ENCODE data around the gene OTOR. TPM values are rescaled to one million over a fixed set of nuclear protein-coding genes. Genes with fewer than 3 reads are reported as not detected.

OTOR gene
- total and polyA plus RNA-seq, 2 of the 13 experiments (the other 11 are each of a cell fraction or from before 2014, with no cell fraction given), result not detected

GRCh38 chr20:16729080-16729479 is 19.1 kb upstream of the OTOR start:
- no peak for FAIRE-seq
- no TSS peak for BruUV-seq (replicated peaks)
- Histone ChIP-seq H3K36me3 (replicated peaks in 1 of 2; ENCODE audit: control insufficient read depth in 1 of 2, insufficient read depth in 2 of 2, low read length in 2 of 2) (peaks cover 7 to 22% of the 10 kb centered on the region in 2 experiments), H4K20me1 (ENCODE audit: insufficient read depth, low read length) (no peaks in the 10 kb centered on the region), H3K79me2 (ENCODE audit: insufficient read depth, low read length) (peaks cover 35% of the 10 kb centered on the region), H3K4me2 (ENCODE audit: low read depth, low read length) (peak overlapping the region; percentile 85), H3K27ac (ENCODE audit: extremely low read length, insufficient read depth, low read length) (no peak overlapping the region), H3K9me3 (ENCODE audit: low read length) (peaks cover 12% of the 10 kb centered on the region), H2AFZ (ENCODE audit: low read length) (peak overlapping the region; percentile 98), H3K9ac (ENCODE audit: insufficient read depth, low read depth, low read length) (no peak overlapping the region; the same call in 1 of the 2 replicates), H3K4me1 (ENCODE audit: insufficient read depth, low read length) (peaks cover 29% of the 10 kb centered on the region), H3K27me3 (ENCODE audit: control insufficient read depth in 1 of 2, insufficient read depth in 2 of 2, low read length in 2 of 2) (peaks cover 0 to 12% of the 10 kb centered on the region in 2 experiments; a peak in 3 of 5 replicates), H3K4me3 (replicated peaks in 1 of 3; ENCODE audit: insufficient read depth in 1 of 3, low read depth in 2 of 3, low read length in 3 of 3) (peak overlapping the region; percentile 82 to 98 (median 92))
- ChIA-PET POLR2A (interaction anchor here (0.9 to 1.1 kb wide), 2 partner anchors 154 to 254 kb away, joined by 3 read pairs; no protein-coding TSS in a partner anchor), CTCF (ENCODE audit: low intra/inter-chr PET ratio, low total read pairs) (no interaction called here)
- no peak for DNase-seq (ENCODE audit: low spot score)
- TF ChIP-seq ZNF20 (CRISPR knock-in tag; IDR thresholded peaks at IDR 0.05), result 0 out of 2 replicates have a peak, but pooled peaks have one; percentile 19
- no peak for TF ChIP-seq JARID2 (CRISPR knock-in tag; IDR thresholded peaks at IDR 0.05; ENCODE audit: insufficient replicate concordance)
- no peak for TF ChIP-seq TCF12 (IDR thresholded peaks at IDR 0.05)
- TF ChIP-seq TCF12 (CRISPR knock-in tag; IDR thresholded peaks at IDR 0.05), result 0 out of 2 replicates have a peak, but pooled peaks have one; percentile 41
- TF ChIP-seq CAMTA2 (CRISPR knock-in tag; IDR thresholded peaks at IDR 0.05; ENCODE audit: borderline replicate concordance), result no peak
- TF ChIP-seq EZH2 (conservative IDR thresholded peaks at IDR 0.05; ENCODE audit: low read depth, low read length), result peak; percentile 92
- no peak for ATAC-seq
- 75% methylated on average over 1 of the region's 1 CpG for WGBS (ENCODE audit: low lambda C conversion rate)
- intact Hi-C loops (cut with micrococcal nuclease; ENCODE audit: unreplicated experiment) (no loop called here), in situ Hi-C loops (cut with HindIII; ENCODE audit: extremely low pct_ligation_motif_present, low pct_unique_long_range_greater_than_20kb) (no loop called here)

DNA sequence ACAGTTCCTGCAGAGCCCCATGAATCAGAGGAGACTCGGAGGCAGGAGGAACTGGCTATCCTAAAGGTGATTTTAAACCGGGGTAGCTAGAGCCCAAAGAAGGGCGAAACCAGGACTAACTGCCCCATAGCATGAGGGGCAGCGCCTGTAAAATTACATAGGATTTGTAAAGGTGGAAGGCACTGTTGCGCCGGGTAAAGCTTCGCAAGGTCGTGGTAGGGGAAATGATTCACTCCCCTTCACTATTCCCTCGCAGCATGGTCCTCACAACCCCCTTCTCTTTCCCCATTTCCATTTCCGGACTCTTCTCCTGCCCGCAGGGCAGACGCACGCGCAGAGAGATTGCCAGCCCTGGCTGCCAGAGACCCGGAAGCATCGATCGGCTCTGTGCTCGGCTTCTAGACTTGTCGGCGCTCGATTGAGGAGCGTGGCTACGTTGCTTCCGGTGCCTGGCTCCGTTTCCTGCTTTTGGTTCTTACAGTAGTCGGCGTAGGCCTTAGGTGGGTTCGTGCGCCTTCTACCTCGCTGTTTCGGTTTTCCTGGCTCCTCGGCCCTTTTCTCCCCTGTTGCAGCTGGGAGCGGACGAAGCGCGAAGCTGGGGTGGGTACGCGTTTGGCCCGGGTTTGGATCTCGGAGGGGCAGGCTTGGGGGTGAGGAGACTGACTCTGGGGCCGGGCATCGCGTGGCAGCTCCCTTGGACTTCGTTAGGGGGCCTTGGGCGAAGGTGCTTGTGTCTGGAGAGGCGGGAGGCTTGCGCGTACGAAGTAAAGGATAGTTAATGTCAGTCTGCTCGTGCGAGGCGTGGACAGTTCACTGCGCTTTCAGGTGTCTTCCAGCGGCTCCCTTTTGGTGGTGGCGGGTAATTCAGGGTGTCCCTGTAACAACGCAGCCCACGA is 18.3 kb upstream of the OTOR start, which contains the start of gene SNRPB2:
TSS of gene SNRPB2 (plus strand) at position 462 of the 896 bp plus-strand sequence. CDS start 1,677 bp downstream, outside the sequence.
- WGBS (ENCODE audit: low lambda C conversion rate), result 13% methylated on average over 41 of the region's 57 CpGs
- Histone ChIP-seq H3K4me1 (ENCODE audit: insufficient read depth, low read length) (peaks cover 29% of the 10 kb centered on the region), H3K4me2 (ENCODE audit: low read depth, low read length) (peak within 1 kb of the TSS; percentile 85), H3K79me2 (ENCODE audit: insufficient read depth, low read length) (peaks cover 40% of the 10 kb centered on the region), H3K36me3 (replicated peaks in 1 of 2; ENCODE audit: control insufficient read depth in 1 of 2, insufficient read depth in 2 of 2, low read length in 2 of 2) (peaks cover 13 to 29% of the 10 kb centered on the region in 2 experiments), H3K9me3 (ENCODE audit: low read length) (peaks cover 12% of the 10 kb centered on the region), H4K20me1 (ENCODE audit: insufficient read depth, low read length) (no peaks in the 10 kb centered on the region), H2AFZ (ENCODE audit: low read length) (peak within 1 kb of the TSS; percentile 98), H3K27ac (ENCODE audit: extremely low read length, insufficient read depth, low read length) (peak within 1 kb of the TSS; percentile 79), H3K4me3 (replicated peaks in 1 of 3; ENCODE audit: insufficient read depth in 1 of 3, low read depth in 2 of 3, low read length in 3 of 3) (peak within 1 kb of the TSS; percentile 82 to 98 (median 92)), H3K9ac (ENCODE audit: insufficient read depth, low read depth, low read length) (peak within 1 kb of the TSS; percentile 94), H3K27me3 (ENCODE audit: control insufficient read depth in 1 of 2, insufficient read depth in 2 of 2, low read length in 2 of 2) (peaks cover 0 to 12% of the 10 kb centered on the region in 2 experiments; a peak in 3 of 5 replicates)
- FAIRE-seq (peak; percentile 85), DNase-seq (ENCODE audit: low spot score) (peak; percentile 97), ATAC-seq (peak; percentile 98)
- POLR2A ChIA-PET, result interaction anchor here (0.9 to 1.5 kb wide), 3 partner anchors 18 to 254 kb away, joined by 3 to 4 read pairs (median 3); no protein-coding TSS in a partner anchor
- TSS peak; percentile 77 for BruUV-seq (replicated peaks)
- intact Hi-C loops (cut with micrococcal nuclease; ENCODE audit: unreplicated experiment), result loop anchor here (1.0 to 10.0 kb wide), 2 partner anchors 155 to 1745 kb away; no protein-coding TSS in a partner anchor
- CTCF ChIA-PET (ENCODE audit: low intra/inter-chr PET ratio, low total read pairs), result no interaction called here
- in situ Hi-C loops (cut with HindIII; ENCODE audit: extremely low pct_ligation_motif_present, low pct_unique_long_range_greater_than_20kb), result no loop called here
- TF ChIP-seq, protein P1, sequence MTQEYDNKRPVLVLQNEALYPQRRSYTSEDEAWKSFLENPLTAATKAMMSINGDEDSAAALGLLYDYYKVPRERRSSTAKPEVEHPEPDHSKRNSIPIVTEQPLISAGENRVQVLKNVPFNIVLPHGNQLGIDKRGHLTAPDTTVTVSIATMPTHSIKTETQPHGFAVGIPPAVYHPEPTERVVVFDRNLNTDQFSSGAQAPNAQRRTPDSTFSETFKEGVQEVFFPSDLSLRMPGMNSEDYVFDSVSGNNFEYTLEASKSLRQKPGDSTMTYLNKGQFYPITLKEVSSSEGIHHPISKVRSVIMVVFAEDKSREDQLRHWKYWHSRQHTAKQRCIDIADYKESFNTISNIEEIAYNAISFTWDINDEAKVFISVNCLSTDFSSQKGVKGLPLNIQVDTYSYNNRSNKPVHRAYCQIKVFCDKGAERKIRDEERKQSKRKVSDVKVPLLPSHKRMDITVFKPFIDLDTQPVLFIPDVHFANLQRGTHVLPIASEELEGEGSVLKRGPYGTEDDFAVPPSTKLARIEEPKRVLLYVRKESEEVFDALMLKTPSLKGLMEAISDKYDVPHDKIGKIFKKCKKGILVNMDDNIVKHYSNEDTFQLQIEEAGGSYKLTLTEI (CRISPR knock-in tag; conservative IDR thresholded peaks at IDR 0.05), result no peak
- TF ChIP-seq, protein P2, sequence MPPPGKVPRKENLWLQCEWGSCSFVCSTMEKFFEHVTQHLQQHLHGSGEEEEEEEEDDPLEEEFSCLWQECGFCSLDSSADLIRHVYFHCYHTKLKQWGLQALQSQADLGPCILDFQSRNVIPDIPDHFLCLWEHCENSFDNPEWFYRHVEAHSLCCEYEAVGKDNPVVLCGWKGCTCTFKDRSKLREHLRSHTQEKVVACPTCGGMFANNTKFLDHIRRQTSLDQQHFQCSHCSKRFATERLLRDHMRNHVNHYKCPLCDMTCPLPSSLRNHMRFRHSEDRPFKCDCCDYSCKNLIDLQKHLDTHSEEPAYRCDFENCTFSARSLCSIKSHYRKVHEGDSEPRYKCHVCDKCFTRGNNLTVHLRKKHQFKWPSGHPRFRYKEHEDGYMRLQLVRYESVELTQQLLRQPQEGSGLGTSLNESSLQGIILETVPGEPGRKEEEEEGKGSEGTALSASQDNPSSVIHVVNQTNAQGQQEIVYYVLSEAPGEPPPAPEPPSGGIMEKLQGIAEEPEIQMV (CRISPR knock-in tag; IDR thresholded peaks at IDR 0.05; ENCODE audit: low read depth), result peak; percentile 93
- TF ChIP-seq ZNF282 (IDR thresholded peaks at IDR 0.05; ENCODE audit: partially characterized antibody) (no peak), FOXP1 (IDR thresholded peaks at IDR 0.05) (no peak), FOXP1 (CRISPR knock-in tag; IDR thresholded peaks at IDR 0.05) (peak; percentile 68), ZNF124 (CRISPR knock-in tag; IDR thresholded peaks at IDR 0.05) (peak; percentile 98; the same call in 1 of the 2 replicates), ZNF572 (CRISPR knock-in tag; IDR thresholded peaks at IDR 0.05) (peak; percentile 100), ZNF10 (CRISPR knock-in tag; IDR thresholded peaks at IDR 0.05; ENCODE audit: borderline replicate concordance, low read depth) (peak; percentile 76; the same call in 1 of the 2 replicates), POLR2A (IDR thresholded peaks at IDR 0.05; ENCODE audit: insufficient read depth in 1 of 2, low read depth in 2 of 2, low read length in 2 of 2) (peak; percentile 97 to 98)

Data from HepG2 (cell line).